ENCODE measurements around the gene EFCAB6.
A peak's percentile ranks its signal among the peaks of the same experiment; 100 is the strongest.

EFCAB6 gene

DNA sequence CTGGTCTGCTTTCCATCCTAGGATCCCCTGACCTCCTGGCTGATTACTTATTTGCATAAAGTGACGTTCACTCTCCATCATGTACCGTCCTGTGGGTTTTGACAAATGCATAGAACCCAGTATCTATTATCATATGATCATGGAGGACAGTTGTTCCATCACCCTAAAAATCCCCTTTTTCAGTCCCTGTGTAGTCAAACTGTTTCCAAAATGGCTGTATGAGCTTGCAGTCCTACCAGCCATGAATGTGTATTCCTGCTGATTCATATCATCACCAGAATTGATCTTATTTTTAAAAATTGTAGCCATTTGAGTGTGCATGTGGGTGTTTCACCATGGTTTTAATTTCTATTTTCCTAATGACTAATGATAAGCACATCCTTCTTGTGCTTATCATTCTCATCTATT is 291.5 kb downstream of the EFCAB6 start:
- DNase-seq (ENCODE audit: extremely low read depth, insufficient read length) = peak; percentile 25
- H3K36me3 ChIP-seq (ENCODE audit: control insufficient read depth, insufficient read depth, low read length) = no peaks in the 10 kb centered on the region
- H3K4me3 ChIP-seq (replicated peaks; ENCODE audit: low read depth, low read length) = no peak overlapping the region
- no peaks in the 10 kb centered on the region for H3K27me3 ChIP-seq (replicated peaks; ENCODE audit: control insufficient read depth, insufficient read depth, low read length)
- TF ChIP-seq, protein P1, sequence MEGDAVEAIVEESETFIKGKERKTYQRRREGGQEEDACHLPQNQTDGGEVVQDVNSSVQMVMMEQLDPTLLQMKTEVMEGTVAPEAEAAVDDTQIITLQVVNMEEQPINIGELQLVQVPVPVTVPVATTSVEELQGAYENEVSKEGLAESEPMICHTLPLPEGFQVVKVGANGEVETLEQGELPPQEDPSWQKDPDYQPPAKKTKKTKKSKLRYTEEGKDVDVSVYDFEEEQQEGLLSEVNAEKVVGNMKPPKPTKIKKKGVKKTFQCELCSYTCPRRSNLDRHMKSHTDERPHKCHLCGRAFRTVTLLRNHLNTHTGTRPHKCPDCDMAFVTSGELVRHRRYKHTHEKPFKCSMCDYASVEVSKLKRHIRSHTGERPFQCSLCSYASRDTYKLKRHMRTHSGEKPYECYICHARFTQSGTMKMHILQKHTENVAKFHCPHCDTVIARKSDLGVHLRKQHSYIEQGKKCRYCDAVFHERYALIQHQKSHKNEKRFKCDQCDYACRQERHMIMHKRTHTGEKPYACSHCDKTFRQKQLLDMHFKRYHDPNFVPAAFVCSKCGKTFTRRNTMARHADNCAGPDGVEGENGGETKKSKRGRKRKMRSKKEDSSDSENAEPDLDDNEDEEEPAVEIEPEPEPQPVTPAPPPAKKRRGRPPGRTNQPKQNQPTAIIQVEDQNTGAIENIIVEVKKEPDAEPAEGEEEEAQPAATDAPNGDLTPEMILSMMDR (IDR thresholded peaks at IDR 0.05; ENCODE audit: insufficient read depth, low read length, poor library complexity, severe bottlenecking) = no peak

DNA sequence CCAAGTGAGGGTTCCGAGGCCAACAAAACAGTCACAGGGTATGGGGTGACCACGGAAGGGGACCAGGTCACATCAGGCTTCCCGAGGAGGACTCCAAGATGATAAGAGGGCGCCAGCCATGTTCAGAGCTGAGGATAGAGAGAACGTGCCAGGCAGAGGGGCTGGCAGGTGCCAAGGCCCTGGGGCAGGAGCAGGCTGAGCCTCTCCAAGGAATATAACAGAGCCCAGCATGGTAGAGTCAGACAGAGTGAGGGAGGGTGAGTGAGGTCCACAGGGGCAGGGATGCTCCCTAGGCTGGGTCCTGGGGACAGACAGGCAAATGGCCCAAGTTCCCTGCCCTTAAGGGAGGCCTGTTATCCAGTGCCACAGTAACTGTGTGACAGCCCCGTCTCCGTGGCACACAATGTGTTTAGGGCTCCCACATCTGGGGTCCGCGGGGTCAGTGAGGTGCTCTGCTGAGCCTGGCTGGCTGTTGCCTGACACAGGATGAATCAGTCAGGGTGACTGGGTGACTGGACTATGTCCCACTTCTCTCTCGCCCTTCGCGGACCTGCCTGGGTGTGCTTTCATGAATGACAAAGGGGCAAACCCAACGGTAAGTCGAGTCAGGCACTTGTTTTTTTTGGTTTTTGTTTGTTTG is 295.0 kb downstream of the EFCAB6 start:
- no peak for DNase-seq (ENCODE audit: extremely low read depth, insufficient read length)
- Histone ChIP-seq H3K27me3 (replicated peaks; ENCODE audit: control insufficient read depth, insufficient read depth, low read length) (no peaks in the 10 kb centered on the region), H3K4me3 (replicated peaks; ENCODE audit: low read depth, low read length) (no peak overlapping the region), H3K36me3 (ENCODE audit: control insufficient read depth, insufficient read depth, low read length) (no peaks in the 10 kb centered on the region)
- TF ChIP-seq, protein P1 (IDR thresholded peaks at IDR 0.05; ENCODE audit: insufficient read depth, low read length, poor library complexity, severe bottlenecking) = no peak

DNA sequence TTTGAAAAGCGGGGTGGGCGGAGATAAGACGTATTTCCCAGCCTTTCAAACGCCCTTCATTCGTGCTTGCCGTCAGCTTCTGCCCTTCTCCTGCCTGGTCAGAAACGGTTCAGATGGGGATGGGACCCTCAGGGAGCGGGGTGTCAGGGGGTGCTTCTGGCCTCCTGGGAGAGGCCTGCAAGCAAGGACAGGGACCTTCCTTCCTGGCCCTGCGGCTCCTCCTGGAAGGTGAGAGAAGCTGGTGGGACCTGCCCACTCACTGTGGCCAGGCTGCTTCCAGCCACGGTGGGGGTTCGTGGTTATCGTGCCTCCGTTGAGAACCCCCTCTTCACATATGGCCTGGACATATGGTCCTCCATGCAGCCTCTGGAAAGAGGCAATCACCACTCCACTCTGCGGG is 295.7 kb downstream of the EFCAB6 start:
- no peaks in the 10 kb centered on the region for H3K27me3 ChIP-seq (replicated peaks; ENCODE audit: control insufficient read depth, insufficient read depth, low read length)
- H3K4me3 ChIP-seq (replicated peaks; ENCODE audit: low read depth, low read length) = no peak overlapping the region
- H3K36me3 ChIP-seq (ENCODE audit: control insufficient read depth, insufficient read depth, low read length) = no peaks in the 10 kb centered on the region
- no peak for DNase-seq (ENCODE audit: extremely low read depth, insufficient read length)
- TF ChIP-seq, protein P1 (IDR thresholded peaks at IDR 0.05; ENCODE audit: insufficient read depth, low read length, poor library complexity, severe bottlenecking) = no peak

DNA sequence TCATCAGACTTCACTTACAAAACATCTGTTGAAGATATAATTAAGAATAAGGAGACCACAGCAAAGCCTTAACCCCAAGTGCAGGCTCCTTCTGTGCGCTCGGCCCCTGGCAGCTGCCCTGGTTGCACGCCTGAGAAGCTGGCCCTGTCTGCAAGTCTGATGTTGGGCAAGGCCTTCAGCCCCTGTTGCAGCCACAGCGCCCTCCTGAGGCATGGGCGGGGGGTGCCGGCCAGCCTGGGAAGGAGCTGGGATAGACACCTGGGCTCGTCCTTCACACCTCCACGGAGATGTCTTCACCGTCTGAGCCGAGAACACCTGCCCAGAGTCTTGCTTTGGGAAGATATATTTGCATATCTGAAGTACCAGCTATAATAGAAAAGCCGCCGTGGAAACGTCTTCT is 296.2 kb downstream of the EFCAB6 start:
- TF ChIP-seq, protein P1 (IDR thresholded peaks at IDR 0.05; ENCODE audit: insufficient read depth, low read length, poor library complexity, severe bottlenecking) = no peak
- DNase-seq (ENCODE audit: extremely low read depth, insufficient read length) = no peak
- Histone ChIP-seq H3K4me3 (replicated peaks; ENCODE audit: low read depth, low read length) (no peak overlapping the region), H3K36me3 (ENCODE audit: control insufficient read depth, insufficient read depth, low read length) (no peaks in the 10 kb centered on the region), H3K27me3 (replicated peaks; ENCODE audit: control insufficient read depth, insufficient read depth, low read length) (no peaks in the 10 kb centered on the region)

GRCh38 chr22:43515411-43515810 is 296.7 kb downstream of the EFCAB6 start:
- Histone ChIP-seq H3K36me3 (ENCODE audit: control insufficient read depth, insufficient read depth, low read length) (no peaks in the 10 kb centered on the region), H3K27me3 (replicated peaks; ENCODE audit: control insufficient read depth, insufficient read depth, low read length) (no peaks in the 10 kb centered on the region), H3K4me3 (replicated peaks; ENCODE audit: low read depth, low read length) (no peak overlapping the region)
- TF ChIP-seq, protein P1 (IDR thresholded peaks at IDR 0.05; ENCODE audit: insufficient read depth, low read length, poor library complexity, severe bottlenecking) = no peak
- no peak for DNase-seq (ENCODE audit: extremely low read depth, insufficient read length)

All from GM06990 (cell line).